ENCODE results near the gene CNOT10.

DNA sequence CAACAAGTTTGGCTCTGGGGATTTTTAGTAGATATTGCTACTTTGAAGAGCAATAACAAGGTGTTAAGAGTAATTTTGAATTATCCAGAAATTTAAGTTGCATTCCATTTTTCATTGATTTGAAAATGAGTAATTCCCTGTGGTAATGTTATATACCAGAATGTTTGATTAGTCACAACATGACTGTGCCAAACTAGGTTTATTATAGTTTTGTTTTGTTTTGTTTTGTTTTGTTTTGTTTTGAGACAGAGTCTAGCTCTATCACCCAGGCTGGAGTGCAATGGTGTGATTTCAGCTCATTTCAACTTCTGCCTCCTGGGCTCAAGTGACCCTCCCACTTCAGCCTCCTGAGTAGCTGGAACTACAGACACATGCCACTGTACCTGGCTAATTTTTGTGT, 40.7 kb downstream of the CNOT10 start:
- TF ChIP-seq NFIC (IDR thresholded peaks at IDR 0.05) (no peak), CEBPB (IDR thresholded peaks at IDR 0.05) (no peak), YY1 (IDR thresholded peaks at IDR 0.05; ENCODE audit: low read depth) (no peak), CREB1 (IDR thresholded peaks at IDR 0.05; ENCODE audit: low read depth) (no peak), EGR1 (IDR thresholded peaks at IDR 0.05) (no peak), FOXM1 (IDR thresholded peaks at IDR 0.05; ENCODE audit: borderline replicate concordance, low read depth) (no peak), EP300 (IDR thresholded peaks at IDR 0.05; ENCODE audit: borderline replicate concordance) (no peak), TAF1 (IDR thresholded peaks at IDR 0.05; ENCODE audit: low read depth) (no peak)
- TF ChIP-seq, protein P1, sequence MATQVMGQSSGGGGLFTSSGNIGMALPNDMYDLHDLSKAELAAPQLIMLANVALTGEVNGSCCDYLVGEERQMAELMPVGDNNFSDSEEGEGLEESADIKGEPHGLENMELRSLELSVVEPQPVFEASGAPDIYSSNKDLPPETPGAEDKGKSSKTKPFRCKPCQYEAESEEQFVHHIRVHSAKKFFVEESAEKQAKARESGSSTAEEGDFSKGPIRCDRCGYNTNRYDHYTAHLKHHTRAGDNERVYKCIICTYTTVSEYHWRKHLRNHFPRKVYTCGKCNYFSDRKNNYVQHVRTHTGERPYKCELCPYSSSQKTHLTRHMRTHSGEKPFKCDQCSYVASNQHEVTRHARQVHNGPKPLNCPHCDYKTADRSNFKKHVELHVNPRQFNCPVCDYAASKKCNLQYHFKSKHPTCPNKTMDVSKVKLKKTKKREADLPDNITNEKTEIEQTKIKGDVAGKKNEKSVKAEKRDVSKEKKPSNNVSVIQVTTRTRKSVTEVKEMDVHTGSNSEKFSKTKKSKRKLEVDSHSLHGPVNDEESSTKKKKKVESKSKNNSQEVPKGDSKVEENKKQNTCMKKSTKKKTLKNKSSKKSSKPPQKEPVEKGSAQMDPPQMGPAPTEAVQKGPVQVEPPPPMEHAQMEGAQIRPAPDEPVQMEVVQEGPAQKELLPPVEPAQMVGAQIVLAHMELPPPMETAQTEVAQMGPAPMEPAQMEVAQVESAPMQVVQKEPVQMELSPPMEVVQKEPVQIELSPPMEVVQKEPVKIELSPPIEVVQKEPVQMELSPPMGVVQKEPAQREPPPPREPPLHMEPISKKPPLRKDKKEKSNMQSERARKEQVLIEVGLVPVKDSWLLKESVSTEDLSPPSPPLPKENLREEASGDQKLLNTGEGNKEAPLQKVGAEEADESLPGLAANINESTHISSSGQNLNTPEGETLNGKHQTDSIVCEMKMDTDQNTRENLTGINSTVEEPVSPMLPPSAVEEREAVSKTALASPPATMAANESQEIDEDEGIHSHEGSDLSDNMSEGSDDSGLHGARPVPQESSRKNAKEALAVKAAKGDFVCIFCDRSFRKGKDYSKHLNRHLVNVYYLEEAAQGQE (IDR thresholded peaks at IDR 0.05; ENCODE audit: low read depth), result no peak
- TF ChIP-seq, protein P2, sequence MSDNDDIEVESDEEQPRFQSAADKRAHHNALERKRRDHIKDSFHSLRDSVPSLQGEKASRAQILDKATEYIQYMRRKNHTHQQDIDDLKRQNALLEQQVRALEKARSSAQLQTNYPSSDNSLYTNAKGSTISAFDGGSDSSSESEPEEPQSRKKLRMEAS (IDR thresholded peaks at IDR 0.05), result no peak
- TF ChIP-seq, protein P3, sequence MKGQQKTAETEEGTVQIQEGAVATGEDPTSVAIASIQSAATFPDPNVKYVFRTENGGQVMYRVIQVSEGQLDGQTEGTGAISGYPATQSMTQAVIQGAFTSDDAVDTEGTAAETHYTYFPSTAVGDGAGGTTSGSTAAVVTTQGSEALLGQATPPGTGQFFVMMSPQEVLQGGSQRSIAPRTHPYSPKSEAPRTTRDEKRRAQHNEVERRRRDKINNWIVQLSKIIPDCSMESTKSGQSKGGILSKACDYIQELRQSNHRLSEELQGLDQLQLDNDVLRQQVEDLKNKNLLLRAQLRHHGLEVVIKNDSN (IDR thresholded peaks at IDR 0.05), result no peak
